Measurements from ENCODE around the gene ANXA4.
A peak's percentile ranks its signal among the peaks of the same experiment; 100 is the strongest.
"Not testable (repeated sequence)": the region's sequence is repeated elsewhere in the genome, so short reads cannot be mapped to it uniquely, and the experiment has no call there.

ANXA4 gene

GRCh38 chr2:69721022-69721421 lies 20.9 kb upstream of the ANXA4 start:
- no peak for DNase-seq

GRCh38 chr2:69723791-69724190 lies 18.1 kb upstream of the ANXA4 start:
- no peak for DNase-seq

GRCh38 chr2:69724540-69725159 lies 17.3 kb upstream of the ANXA4 start:
- peak; percentile 37 for DNase-seq

GRCh38 chr2:69725706-69726360 lies 16.1 kb upstream of the ANXA4 start:
- no peak for DNase-seq

GRCh38 chr2:69729266-69729665 lies 12.7 kb upstream of the ANXA4 start:
- DNase-seq: no peak

- DNase-seq: no peak
These were observed 12.2 kb upstream of the ANXA4 start for GRCh38 chr2:69729781-69730180.

GRCh38 chr2:69731147-69731970 lies 10.6 kb upstream of the ANXA4 start:
- no peak for DNase-seq

GRCh38 chr2:69733342-69734034 lies 8.4 kb upstream of the ANXA4 start:
- DNase-seq: no peak

GRCh38 chr2:69734035-69734611 lies 7.8 kb upstream of the ANXA4 start:
- peak; percentile 44 for DNase-seq

GRCh38 chr2:69734854-69735544 lies 6.9 kb upstream of the ANXA4 start:
- no peak for DNase-seq

- DNase-seq: no peak
These were observed 6.2 kb upstream of the ANXA4 start for GRCh38 chr2:69735686-69736085.

- not testable (repeated sequence) for DNase-seq
These were observed 3.8 kb upstream of the ANXA4 start for GRCh38 chr2:69738149-69738548.

- DNase-seq: no peak
These were observed 1.4 kb upstream of the ANXA4 start for GRCh38 chr2:69740502-69740951.

- peak; percentile 38 for DNase-seq
These were observed 732 bp upstream of the ANXA4 start for GRCh38 chr2:69741229-69741574.

GRCh38 chr2:69742322-69742952 lies 503 bp downstream of the ANXA4 start:
- no peak for DNase-seq

- no peak for DNase-seq
These were observed 1.9 kb downstream of the ANXA4 start for GRCh38 chr2:69743847-69744264.

- no peak for DNase-seq
These were observed 2.5 kb downstream of the ANXA4 start for GRCh38 chr2:69744456-69744855.

GRCh38 chr2:69745035-69745434 lies 3.1 kb downstream of the ANXA4 start:
- DNase-seq: no peak

- no peak for DNase-seq
These were observed 8.3 kb downstream of the ANXA4 start for GRCh38 chr2:69750246-69750645.

GRCh38 chr2:69753659-69754363 lies 11.9 kb downstream of the ANXA4 start:
- no peak for DNase-seq

GRCh38 chr2:69754633-69755032 lies 12.7 kb downstream of the ANXA4 start:
- no peak for DNase-seq

Measured in DMS 273 treated with DMSO at 0.1 percent for 48 hours (cell line).